Activated CD4-positive, alpha-beta memory T cell treated with anti-CD3 and anti-CD28 coated beads for 36 hours (primary cell): ENCODE data around the gene USP12. TPM values are rescaled to one million over a fixed set of nuclear protein-coding genes. Genes with fewer than 3 reads are reported as not detected.
A peak's percentile ranks its signal among the peaks of the same experiment; 100 is the strongest.

Source experiments
- CTCF ChIA-PET: fragments of 350-600 bp; sonication (Branson Sonifier 250); formaldehyde crosslinking; loops from one replicate; lab custom pipeline; 2021; ENCODE audit warnings: antibody characterized with exemption, inconsistent platforms; lab: Charles Lee
- POLR2A ChIA-PET: fragments of 350-600 bp; sonication (Branson Sonifier 250); formaldehyde crosslinking; loops from one replicate; lab custom pipeline; 2021; ENCODE audit warnings: antibody characterized with exemption; lab: Charles Lee
- DNase-seq: peaks from one replicate; pipeline ENCODE4 v3.0.0-alpha.2; 2020
- H3K27ac Mint-ChIP-seq: one replicate; pipeline ENCODE4 v1.8.0; 2021; ENCODE audit warnings: mixed read lengths
- H3K27me3 Mint-ChIP-seq: one replicate; pipeline ENCODE4 v1.8.0; 2021; ENCODE audit warnings: mixed read lengths
- H3K36me3 Mint-ChIP-seq: one replicate; pipeline ENCODE4 v1.8.0; 2021; ENCODE audit warnings: mixed read lengths
- H3K4me1 Mint-ChIP-seq: one replicate; pipeline ENCODE4 v1.8.0; 2021; ENCODE audit warnings: low read depth, mixed read lengths
- H3K4me3 Mint-ChIP-seq: one replicate; pipeline ENCODE4 v1.8.0; 2021; ENCODE audit warnings: mild to moderate bottlenecking, mixed read lengths
- H3K9me3 Mint-ChIP-seq: one replicate; pipeline ENCODE4 v1.8.0; 2021; ENCODE audit warnings: mixed read lengths
- intact Hi-C: fragments of 100-400 bp; cut with micrococcal nuclease; formaldehyde crosslinking; loops from one replicate; pipeline ENCODE4 v1.15.1; 2023
- total RNA-seq, 2 experiments: library from RNA; stranded (reverse); gene quantifications; one replicate each; pipeline ENCODE4 v1.2.3, GENCODE V29; 2021

USP12 gene
- total RNA-seq, 2 experiments from 2014 or later = 39.4 to 40.6 TPM

- intact Hi-C loops = no loop called here
- Mint-ChIP-seq H3K9me3 (peaks cover 9% of the 10 kb centered on the region), H3K4me1 (peaks cover 10% of the 10 kb centered on the region), H3K27me3 (no peaks in the 10 kb centered on the region), H3K36me3 (peaks cover 6% of the 10 kb centered on the region), H3K27ac (no peak overlapping the region), H3K4me3 (no peak overlapping the region)
- ChIA-PET CTCF (no interaction called here), POLR2A (no interaction called here)
- DNase-seq = no peak
Observed at GRCh38 chr13:27054760-27055159, 116.9 kb downstream of the USP12 start.

GRCh38 chr13:27053902-27054595 lies 117.6 kb downstream of the USP12 start:
- Mint-ChIP-seq H3K27me3 (no peaks in the 10 kb centered on the region), H3K36me3 (peaks cover 6% of the 10 kb centered on the region), H3K4me3 (no peak overlapping the region), H3K9me3 (peaks cover 9% of the 10 kb centered on the region), H3K27ac (no peak overlapping the region), H3K4me1 (peaks cover 10% of the 10 kb centered on the region)
- ChIA-PET POLR2A (no interaction called here), CTCF (no interaction called here)
- no peak for DNase-seq
- intact Hi-C loops = no loop called here

DNA sequence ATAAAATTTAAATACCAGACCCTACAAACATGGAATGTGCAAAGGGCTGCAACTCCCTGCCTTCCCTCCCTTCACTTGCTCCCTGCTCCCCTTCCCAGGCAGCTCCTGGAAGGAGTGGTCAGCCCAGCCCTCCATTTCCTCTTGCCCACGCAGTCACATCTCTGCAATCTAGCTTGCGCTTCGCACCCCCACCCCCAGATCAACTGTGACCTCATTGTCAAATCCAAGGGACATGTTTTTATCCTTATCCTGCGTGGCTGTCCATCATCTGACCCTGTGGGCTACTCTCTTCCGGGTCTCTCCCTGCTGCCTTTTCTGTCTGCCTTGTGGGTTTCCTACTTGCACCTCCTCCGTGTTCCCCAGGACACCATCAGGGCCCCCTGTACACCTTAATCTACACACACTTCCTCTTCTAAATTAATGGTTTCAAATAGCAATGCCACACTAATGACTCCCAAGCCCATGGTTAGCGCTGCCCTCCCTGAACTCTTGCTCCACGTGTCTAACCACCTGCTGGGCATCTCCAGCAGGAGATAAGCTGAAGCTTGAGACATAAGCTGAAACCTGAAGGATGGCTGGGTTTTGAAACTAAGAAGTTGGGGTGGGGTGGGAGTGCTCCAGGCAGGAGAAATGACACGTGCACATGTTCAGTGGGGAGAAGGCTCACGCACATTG lies 118.3 kb downstream of the USP12 start:
- H3K4me1 Mint-ChIP-seq = peaks cover 10% of the 10 kb centered on the region
- H3K36me3 Mint-ChIP-seq = peaks cover 6% of the 10 kb centered on the region
- CTCF ChIA-PET = no interaction called here
- H3K4me3 Mint-ChIP-seq = no peak overlapping the region
- H3K27ac Mint-ChIP-seq = no peak overlapping the region
- DNase-seq = no peak
- POLR2A ChIA-PET = no interaction called here
- H3K9me3 Mint-ChIP-seq = peaks cover 9% of the 10 kb centered on the region
- intact Hi-C loops = no loop called here
- H3K27me3 Mint-ChIP-seq = no peaks in the 10 kb centered on the region

GRCh38 chr13:27052551-27053208 lies 118.9 kb downstream of the USP12 start:
- Mint-ChIP-seq H3K4me1 (peaks cover 10% of the 10 kb centered on the region), H3K27ac (no peak overlapping the region), H3K36me3 (peaks cover 6% of the 10 kb centered on the region), H3K4me3 (no peak overlapping the region), H3K27me3 (no peaks in the 10 kb centered on the region), H3K9me3 (peaks cover 9% of the 10 kb centered on the region)
- CTCF ChIA-PET = no interaction called here
- POLR2A ChIA-PET = no interaction called here
- intact Hi-C loops = no loop called here
- no peak for DNase-seq

DNA sequence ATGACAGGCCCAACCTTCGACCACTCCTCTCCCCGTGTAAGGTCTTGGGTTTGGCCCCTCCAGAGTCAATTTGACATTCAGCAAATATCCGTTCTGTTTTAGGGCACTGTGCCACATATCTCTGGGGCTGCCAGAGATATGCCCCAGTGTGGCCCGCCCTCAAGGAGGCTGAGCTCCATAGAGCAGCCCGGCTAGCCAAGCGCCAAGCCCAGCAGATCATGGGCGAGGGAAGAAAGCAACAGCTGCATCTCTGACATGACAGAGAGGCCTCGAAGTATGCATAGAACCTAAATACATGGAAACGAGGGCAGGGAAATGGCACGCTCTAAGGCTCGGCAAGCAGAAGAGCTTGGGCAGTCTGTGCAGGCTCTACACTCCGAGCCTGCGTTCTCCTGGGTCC lies 124.5 kb downstream of the USP12 start:
- intact Hi-C loops = no loop called here
- H3K9me3 Mint-ChIP-seq = peaks cover 9% of the 10 kb centered on the region
- DNase-seq = no peak
- ChIA-PET POLR2A (interaction anchor here (0.6 kb wide), 1 partner anchor 10 kb away, joined by 3 read pairs; no protein-coding TSS in a partner anchor), CTCF (interaction anchor here (1.0 kb wide), 1 partner anchor 62 kb away, joined by 3 read pairs; no protein-coding TSS in a partner anchor)
- H3K4me1 Mint-ChIP-seq = peaks cover 6% of the 10 kb centered on the region
- H3K27ac Mint-ChIP-seq = no peak overlapping the region
- no peaks in the 10 kb centered on the region for H3K27me3 Mint-ChIP-seq
- peaks cover 6% of the 10 kb centered on the region for H3K36me3 Mint-ChIP-seq
- no peak overlapping the region for H3K4me3 Mint-ChIP-seq

- Mint-ChIP-seq H3K36me3 (no peaks in the 10 kb centered on the region), H3K27me3 (no peaks in the 10 kb centered on the region), H3K4me3 (no peak overlapping the region), H3K27ac (no peak overlapping the region), H3K4me1 (peaks cover 6% of the 10 kb centered on the region), H3K9me3 (no peaks in the 10 kb centered on the region)
- POLR2A ChIA-PET = no interaction called here
- DNase-seq = no peak
- CTCF ChIA-PET = interaction anchor here (0.8 kb wide), 1 partner anchor 314 kb away, joined by 3 read pairs; no protein-coding TSS in a partner anchor
- intact Hi-C loops = no loop called here
Observed at GRCh38 chr13:27044837-27045570, 126.6 kb downstream of the USP12 start.

GRCh38 chr13:27043013-27043412 lies 128.6 kb downstream of the USP12 start:
- intact Hi-C loops = no loop called here
- Mint-ChIP-seq H3K27me3 (peaks cover 6% of the 10 kb centered on the region), H3K36me3 (no peaks in the 10 kb centered on the region), H3K4me3 (no peak overlapping the region), H3K4me1 (peaks cover 6% of the 10 kb centered on the region), H3K9me3 (no peaks in the 10 kb centered on the region), H3K27ac (no peak overlapping the region)
- POLR2A ChIA-PET = no interaction called here
- CTCF ChIA-PET = no interaction called here
- DNase-seq = peak; percentile 54

DNA sequence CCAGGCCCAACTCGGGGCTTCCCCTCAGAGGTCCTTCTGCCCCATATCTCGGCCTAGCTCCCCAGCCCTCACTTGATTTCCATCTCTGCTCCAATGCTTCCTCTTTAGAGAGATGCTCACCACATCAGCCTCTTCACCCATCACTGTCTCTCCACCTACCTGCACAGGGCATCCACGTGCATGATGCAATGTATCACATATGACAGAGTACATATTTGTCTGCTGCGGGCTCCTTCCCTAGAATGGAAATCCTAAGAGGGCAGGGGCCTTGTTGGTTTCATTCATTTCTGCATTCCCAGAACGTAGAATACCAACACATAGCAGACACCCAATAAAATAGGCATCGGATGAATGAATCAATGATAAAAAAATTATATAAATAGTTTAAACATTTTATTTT lies 130.3 kb downstream of the USP12 start:
- CTCF ChIA-PET = no interaction called here
- no peaks in the 10 kb centered on the region for H3K9me3 Mint-ChIP-seq

DNA sequence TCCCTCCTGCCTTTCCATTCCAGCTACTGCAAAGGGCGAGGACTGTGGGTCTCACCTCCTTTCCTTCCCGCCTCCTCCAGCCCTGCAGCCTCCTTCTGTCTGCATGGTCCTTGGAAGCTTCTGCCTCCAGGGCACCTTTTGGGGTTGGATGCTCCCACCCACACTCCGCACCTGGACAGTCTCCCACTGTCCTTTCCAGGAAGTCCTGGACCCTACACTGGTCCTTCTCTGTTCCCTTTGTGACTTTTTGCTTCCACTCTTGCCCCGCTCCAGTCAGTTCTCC lies 130.8 kb downstream of the USP12 start:
- DNase-seq = no peak
- peaks cover 19% of the 10 kb centered on the region for H3K27me3 Mint-ChIP-seq
- CTCF ChIA-PET = no interaction called here

More for the DNA sequence above, 130.3 kb downstream of the USP12 start:
- Mint-ChIP-seq H3K36me3 (no peaks in the 10 kb centered on the region), H3K27ac (no peak overlapping the region), H3K27me3 (peaks cover 14% of the 10 kb centered on the region), H3K4me1 (peaks cover 6% of the 10 kb centered on the region), H3K4me3 (no peak overlapping the region)
- intact Hi-C loops = no loop called here
- DNase-seq = no peak
- POLR2A ChIA-PET = no interaction called here

GRCh38 chr13:27039171-27039701 lies 132.4 kb downstream of the USP12 start:
- no peak overlapping the region for H3K4me3 Mint-ChIP-seq
- CTCF ChIA-PET = interaction anchor here (0.7 kb wide), 1 partner anchor 1598 kb away, joined by 3 read pairs; no protein-coding TSS in a partner anchor
- POLR2A ChIA-PET = no interaction called here
- no peaks in the 10 kb centered on the region for H3K36me3 Mint-ChIP-seq
- no peak for DNase-seq
- no peak overlapping the region for H3K27ac Mint-ChIP-seq
- H3K27me3 Mint-ChIP-seq = peaks cover 27% of the 10 kb centered on the region
- intact Hi-C loops = no loop called here
- H3K9me3 Mint-ChIP-seq = no peaks in the 10 kb centered on the region
- H3K4me1 Mint-ChIP-seq = peaks cover 7% of the 10 kb centered on the region

More for the DNA sequence above, 130.8 kb downstream of the USP12 start:
- H3K36me3 Mint-ChIP-seq = no peaks in the 10 kb centered on the region
- peaks cover 6% of the 10 kb centered on the region for H3K4me1 Mint-ChIP-seq
- intact Hi-C loops = no loop called here
- H3K9me3 Mint-ChIP-seq = no peaks in the 10 kb centered on the region
- H3K4me3 Mint-ChIP-seq = no peak overlapping the region
- no peak overlapping the region for H3K27ac Mint-ChIP-seq
- POLR2A ChIA-PET = no interaction called here

DNA sequence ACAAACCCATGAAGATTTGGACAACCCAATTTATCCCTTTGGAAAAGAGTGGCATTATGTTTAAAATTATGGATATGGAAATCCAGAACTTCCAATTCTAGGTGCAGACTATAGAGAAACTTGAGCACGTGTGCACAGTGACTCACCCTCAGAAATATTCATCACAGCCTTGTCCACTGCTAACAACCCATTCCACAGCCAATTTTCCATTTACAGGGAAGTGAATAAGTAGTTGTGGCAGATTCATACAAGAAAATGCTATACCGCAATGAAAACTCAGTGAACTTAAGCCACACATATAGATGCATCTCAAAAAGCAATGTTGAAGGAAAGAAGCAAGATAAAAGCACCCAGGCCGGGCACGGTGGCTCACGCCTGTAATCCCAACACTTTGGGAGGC lies 133.3 kb downstream of the USP12 start:
- Mint-ChIP-seq H3K36me3 (no peaks in the 10 kb centered on the region), H3K4me3 (no peak overlapping the region), H3K27ac (no peak overlapping the region), H3K27me3 (peaks cover 29% of the 10 kb centered on the region), H3K9me3 (no peaks in the 10 kb centered on the region), H3K4me1 (peaks cover 7% of the 10 kb centered on the region)
- CTCF ChIA-PET = no interaction called here
- POLR2A ChIA-PET = no interaction called here
- no peak for DNase-seq
- intact Hi-C loops = no loop called here

DNA sequence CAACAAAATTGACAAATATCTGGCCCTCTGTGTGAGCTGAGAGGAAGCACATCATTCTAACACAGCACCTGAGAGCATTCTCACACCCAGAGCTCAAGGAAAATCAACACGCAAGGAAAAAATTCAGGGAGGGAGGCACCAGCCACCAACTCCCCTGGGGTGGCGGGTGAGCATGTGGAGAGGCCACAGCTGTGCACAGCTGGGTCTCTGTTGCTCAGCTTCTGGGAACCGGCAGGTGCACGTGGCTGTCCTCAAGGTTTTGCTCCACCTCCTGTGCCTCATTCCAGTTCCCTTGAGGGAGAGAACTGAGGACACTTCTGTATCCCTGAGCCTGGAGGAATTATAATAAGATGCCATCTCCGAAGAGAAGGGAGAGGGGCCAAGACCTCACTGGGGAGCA lies 134.0 kb downstream of the USP12 start:
- H3K4me1 Mint-ChIP-seq = peaks cover 5% of the 10 kb centered on the region
- no peaks in the 10 kb centered on the region for H3K36me3 Mint-ChIP-seq
- H3K4me3 Mint-ChIP-seq = no peak overlapping the region
- intact Hi-C loops = no loop called here
- no peaks in the 10 kb centered on the region for H3K9me3 Mint-ChIP-seq
- POLR2A ChIA-PET = no interaction called here
- CTCF ChIA-PET = no interaction called here
- no peak overlapping the region for H3K27ac Mint-ChIP-seq
- DNase-seq = no peak
- peaks cover 29% of the 10 kb centered on the region for H3K27me3 Mint-ChIP-seq
